GM10266 (cell line): ENCODE measurements around the gene ZC3H10.
A peak's percentile ranks its signal among the peaks of the same experiment; 100 is the strongest.

Source experiments
- DNase-seq: peaks from one replicate; pipeline ENCODE4 v3.0.0; 2012; ENCODE audit errors: extremely low spot score
- TF ChIP-seq, protein P1 (sequence below): IDR thresholded peaks from 2 replicates; pipeline ENCODE4 v1.5.1; 2012; ENCODE audit warnings: mild to moderate bottlenecking, low read depth; ENCODE audit not compliant: control insufficient read depth, insufficient read depth; ENCODE audit errors: missing control alignments

Gene ZC3H10

DNA sequence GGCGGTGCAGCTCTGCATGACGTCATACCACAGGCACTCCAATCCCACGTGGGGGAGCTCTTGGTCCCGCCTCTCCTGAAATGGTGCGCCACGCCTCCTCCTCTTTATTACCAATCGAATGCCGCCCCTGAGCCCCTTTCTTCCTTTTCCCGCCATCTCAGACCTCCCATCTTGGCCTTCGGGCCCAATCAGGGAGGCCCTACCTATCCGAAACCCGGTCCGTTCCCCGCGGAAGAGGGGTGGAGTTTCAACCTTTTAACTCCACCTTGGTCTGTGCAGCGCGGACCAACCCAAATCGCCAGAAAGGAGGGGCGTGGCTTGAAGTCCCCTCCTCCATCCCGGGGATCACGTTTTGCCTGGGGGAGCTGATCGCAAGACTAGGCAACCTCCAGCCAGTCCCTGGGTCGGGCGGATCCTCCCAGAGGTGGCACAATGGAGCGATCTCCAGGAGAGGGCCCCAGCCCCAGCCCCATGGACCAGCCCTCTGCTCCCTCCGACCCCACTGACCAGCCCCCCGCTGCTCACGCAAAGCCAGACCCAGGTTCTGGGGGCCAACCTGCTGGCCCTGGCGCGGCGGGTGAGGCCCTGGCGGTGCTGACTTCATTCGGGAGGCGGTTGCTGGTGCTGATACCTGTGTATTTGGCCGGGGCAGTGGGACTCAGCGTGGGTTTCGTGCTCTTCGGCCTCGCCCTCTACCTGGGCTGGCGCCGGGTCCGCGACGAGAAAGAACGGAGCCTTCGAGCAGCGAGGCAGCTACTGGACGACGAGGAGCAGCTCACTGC, 10.0 kb downstream of the ZC3H10 start, which contains the start of gene ESYT1:
ESYT1 (plus strand) TSS at position 380 of the 782 bp plus-strand sequence; CDS start at position 433, 53 bp downstream.
- TF ChIP-seq, protein P1, sequence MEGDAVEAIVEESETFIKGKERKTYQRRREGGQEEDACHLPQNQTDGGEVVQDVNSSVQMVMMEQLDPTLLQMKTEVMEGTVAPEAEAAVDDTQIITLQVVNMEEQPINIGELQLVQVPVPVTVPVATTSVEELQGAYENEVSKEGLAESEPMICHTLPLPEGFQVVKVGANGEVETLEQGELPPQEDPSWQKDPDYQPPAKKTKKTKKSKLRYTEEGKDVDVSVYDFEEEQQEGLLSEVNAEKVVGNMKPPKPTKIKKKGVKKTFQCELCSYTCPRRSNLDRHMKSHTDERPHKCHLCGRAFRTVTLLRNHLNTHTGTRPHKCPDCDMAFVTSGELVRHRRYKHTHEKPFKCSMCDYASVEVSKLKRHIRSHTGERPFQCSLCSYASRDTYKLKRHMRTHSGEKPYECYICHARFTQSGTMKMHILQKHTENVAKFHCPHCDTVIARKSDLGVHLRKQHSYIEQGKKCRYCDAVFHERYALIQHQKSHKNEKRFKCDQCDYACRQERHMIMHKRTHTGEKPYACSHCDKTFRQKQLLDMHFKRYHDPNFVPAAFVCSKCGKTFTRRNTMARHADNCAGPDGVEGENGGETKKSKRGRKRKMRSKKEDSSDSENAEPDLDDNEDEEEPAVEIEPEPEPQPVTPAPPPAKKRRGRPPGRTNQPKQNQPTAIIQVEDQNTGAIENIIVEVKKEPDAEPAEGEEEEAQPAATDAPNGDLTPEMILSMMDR: no peak
- DNase-seq: peak; percentile 96

DNA sequence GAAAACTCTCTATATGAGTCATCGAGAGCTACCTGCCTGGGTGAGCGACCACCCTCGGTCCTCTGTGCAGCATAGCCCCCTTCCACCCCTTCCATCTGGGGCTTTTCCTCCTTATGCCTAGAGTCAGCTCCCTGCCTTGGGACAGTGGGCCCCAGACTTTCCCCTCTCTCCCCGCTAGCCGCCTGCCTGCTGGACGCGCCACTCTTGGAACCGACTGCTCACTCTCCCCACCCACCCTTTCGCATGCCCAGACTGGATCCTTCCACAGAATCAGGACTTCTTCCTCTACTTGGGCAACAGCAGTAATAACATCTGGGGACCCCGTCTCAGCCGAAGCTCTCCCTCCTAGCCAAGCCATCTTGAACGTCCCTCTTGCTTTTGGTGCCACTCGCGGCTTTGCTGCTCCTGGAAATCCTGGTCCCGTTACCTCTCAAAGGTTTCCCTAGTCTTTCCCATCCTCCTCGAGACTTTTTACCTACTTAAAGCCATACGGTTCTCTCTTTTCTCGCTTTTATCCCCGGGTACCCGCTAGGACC, 10.7 kb downstream of the ZC3H10 start:
- no peak for DNase-seq
- TF ChIP-seq, protein P1: no peak

DNA sequence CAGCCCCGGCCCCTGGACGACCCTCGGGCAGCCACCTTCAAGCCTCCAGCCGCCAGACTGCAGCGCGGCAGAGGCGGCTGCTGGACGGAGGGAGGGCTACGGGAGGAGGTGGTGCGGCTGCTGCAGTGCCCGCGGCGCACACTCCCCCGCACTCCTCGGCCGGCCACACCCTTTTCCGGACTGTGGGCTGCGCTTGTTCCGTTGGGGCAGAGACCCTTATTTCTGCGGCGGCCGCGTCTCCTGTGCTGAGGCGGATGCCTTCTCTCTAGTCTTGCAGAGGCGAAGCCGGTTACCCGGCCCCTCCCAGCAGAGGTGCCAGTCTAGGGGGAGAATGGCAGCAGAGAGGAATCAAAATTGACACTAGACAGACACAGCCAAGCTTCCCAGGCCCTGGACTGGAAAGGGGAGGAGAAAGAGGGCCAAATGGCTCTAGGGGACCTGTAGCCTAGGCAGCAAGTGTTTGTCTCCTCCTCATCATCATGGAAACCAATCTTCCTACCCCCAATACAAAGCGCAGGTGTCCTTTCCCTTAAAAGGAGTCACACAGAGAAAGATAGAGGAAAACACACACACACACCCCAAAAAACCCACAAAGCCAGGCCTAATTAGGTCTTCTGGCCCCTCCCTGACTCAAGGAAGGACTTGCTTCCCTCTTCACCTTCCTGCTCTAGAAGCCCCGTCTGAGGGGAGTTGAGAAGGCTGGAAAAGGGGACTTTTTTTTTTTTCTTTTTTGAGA, 11.3 kb downstream of the ZC3H10 start:
- peak; percentile 52 for DNase-seq

DNA sequence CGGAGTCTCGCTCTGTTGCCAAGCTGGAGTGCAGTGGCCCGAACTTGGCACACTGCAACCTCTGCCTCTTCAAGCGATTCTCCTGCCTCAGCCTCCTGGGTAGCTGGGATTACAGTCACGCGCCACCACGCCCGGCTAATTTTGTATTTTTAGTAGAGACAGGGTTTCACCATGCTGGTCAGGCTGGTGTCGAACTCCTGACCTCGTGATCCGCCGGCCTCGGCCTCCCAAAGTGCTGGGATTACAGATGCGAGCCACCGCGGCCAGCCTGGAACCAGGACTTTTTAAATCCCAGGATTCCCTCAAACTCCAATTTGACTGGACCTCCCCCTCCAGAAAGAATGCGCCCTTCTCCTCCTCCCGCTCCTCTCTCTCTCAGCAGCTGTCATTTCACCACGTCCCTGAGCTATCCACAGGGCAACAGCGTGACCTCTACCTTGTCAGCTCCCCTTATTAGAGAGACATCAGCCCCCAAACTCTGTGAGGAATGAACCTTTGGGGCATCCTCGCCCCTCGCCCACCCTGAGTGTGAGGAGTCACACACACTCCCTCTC, 12.0 kb downstream of the ZC3H10 start:
- DNase-seq: no peak
- TF ChIP-seq, protein P1: no peak

More for the DNA sequence above, 11.3 kb downstream of the ZC3H10 start:
- TF ChIP-seq, protein P1: no peak

DNA sequence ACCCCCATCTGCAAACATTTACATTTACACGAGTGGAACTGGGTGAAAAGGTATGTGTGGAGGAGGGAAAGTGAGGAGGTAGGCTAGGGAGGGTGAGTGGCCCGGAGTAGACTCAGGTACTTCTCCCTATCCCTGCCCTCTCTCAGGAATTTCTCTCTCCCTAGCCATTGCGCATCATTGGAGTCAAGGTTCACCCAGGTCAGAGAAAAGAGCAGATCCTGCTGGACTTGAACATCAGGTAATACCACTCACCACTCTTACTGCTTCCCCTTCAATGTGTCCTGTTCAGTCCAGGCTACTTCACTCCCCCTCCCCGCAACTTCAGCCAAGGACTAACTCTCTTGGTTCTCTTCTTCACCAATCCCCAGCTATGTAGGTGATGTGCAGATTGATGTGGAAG, 12.8 kb downstream of the ZC3H10 start:
- no peak for DNase-seq
- TF ChIP-seq, protein P1: no peak

DNA sequence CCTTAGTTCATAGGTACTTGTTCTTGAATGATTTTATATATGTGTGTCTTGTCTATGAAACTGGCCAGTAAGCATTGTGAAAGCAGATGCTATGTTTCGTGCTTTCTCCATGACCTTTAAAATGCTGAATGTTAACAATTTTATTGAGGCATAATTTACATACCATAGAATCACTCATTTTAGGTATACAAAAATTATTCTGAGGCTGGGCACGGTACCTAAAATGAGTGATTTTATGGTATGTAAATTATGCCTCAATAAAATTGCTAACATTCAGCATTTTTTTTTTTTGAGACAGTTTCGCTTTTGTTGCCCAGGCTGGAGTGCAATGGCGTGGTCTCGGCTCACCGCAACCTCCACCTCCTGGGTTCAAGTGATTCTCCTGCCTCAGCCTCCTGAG, 16.8 kb downstream of the ZC3H10 start:
- TF ChIP-seq, protein P1: no peak
- DNase-seq: no peak
